Measurements from ENCODE around the gene LRFN4.

Gene LRFN4

DNA sequence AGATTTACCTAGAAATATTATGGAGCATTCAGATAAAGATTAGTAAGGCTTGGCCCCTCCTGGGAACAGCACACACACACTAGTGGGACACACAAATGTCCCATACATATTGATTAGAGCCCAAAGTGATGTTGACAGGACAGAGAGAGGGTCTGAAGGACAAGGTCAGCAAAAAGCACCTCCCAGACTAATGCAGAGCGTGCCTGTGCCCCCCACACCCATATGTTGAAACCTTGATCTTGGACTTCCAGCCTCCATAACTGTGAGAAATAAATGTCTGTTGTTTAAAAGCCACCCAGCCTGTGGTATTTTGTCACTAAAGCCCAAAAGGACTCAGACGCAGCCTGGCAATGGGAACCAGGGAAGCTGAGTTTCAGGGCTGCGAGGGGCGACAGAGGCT, 27.6 kb downstream of the LRFN4 start:
- H3K23ac ChIP-seq (ENCODE audit: low read depth, low read length, poor library complexity): no peak overlapping the region
- H4K91ac ChIP-seq (ENCODE audit: low read depth, low read length, poor library complexity): no peak overlapping the region
- H3K4me1 ChIP-seq (ENCODE audit: control insufficient read depth in 2 of 2, insufficient read depth in 1 of 2, low read depth in 1 of 2, low read length in 2 of 2): peaks cover 14 to 18% of the 10 kb centered on the region in 2 donors
- H3K4ac ChIP-seq (ENCODE audit: low read length): no peak overlapping the region
- H2BK15ac ChIP-seq (ENCODE audit: low read length): no peak overlapping the region
- no peak overlapping the region for H2BK12ac ChIP-seq (ENCODE audit: low read length)
- H4K8ac ChIP-seq (ENCODE audit: low read depth, low read length): no peak overlapping the region
- no peak overlapping the region for H3K14ac ChIP-seq (ENCODE audit: low read length)
- no peak overlapping the region for H2BK120ac ChIP-seq (ENCODE audit: low read depth, low read length)
- H2BK5ac ChIP-seq (ENCODE audit: low read length): no peak overlapping the region
- H3K27ac ChIP-seq (replicated peaks; ENCODE audit: low read length): no peak overlapping the region
- no CpG with 5 or more reads among the region's 4 CpGs for whole genome bisulfite sequencing, 2 donors (ENCODE audit: extremely low coverage in 2 of 2, insufficient read length in 2 of 2, insufficient replicate concordance in 1 of 2)
- no peaks in the 10 kb centered on the region for H3K36me3 ChIP-seq (replicated peaks in 1 of 2; ENCODE audit: control insufficient read depth in 2 of 2, insufficient read depth in 2 of 2, low read length in 2 of 2)
- no peak overlapping the region for H3K18ac ChIP-seq (ENCODE audit: low read length)
- H2AK5ac ChIP-seq (ENCODE audit: low read depth, low read length): no peak overlapping the region
- H3K4me2 ChIP-seq (ENCODE audit: insufficient read depth, low read length, poor library complexity, severe bottlenecking): no peak overlapping the region
- no peak for DNase-seq (ENCODE audit: low spot score)
- no peak overlapping the region for H3K9ac ChIP-seq (ENCODE audit: low read depth, low read length, poor library complexity)
- no peak overlapping the region for H2AFZ ChIP-seq (ENCODE audit: low read length)
- peaks cover 4% of the 10 kb centered on the region for H3K79me1 ChIP-seq (ENCODE audit: low read depth, low read length)
- no peaks in the 10 kb centered on the region for H3K27me3 ChIP-seq (ENCODE audit: control insufficient read depth in 3 of 3, insufficient read depth in 3 of 3, low read depth in 1 of 3, low read length in 3 of 3)
- no peak overlapping the region for H3K4me3 ChIP-seq (ENCODE audit: low read length in 2 of 2)
- H3K9me3 ChIP-seq (replicated peaks in 1 of 2; ENCODE audit: control insufficient read depth in 2 of 2, insufficient read depth in 1 of 2, low read depth in 1 of 2, low read length in 2 of 2): no peaks in the 10 kb centered on the region

DNA sequence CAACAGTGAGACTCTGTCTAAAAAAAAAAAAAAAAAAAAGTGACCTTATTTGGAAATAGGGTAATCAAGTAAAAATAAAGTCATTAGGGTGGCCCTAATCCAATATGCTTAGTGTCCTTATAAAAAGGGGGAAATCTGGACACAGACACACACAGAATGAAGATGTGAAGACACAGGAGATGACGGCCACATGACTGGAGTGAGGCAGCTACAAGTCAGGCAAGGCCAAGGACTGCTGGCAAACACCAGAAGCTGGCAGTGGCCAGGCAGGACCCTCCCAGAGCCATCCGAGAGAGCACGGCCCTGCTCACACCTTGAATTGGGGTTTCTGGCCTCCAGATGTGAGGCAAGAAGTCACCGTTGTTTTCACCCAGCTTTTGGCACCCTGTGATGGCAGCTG, 28.6 kb downstream of the LRFN4 start:
- Histone ChIP-seq H3K4me3 (ENCODE audit: low read length in 2 of 2) (no peak overlapping the region), H3K23ac (ENCODE audit: low read depth, low read length, poor library complexity) (no peak overlapping the region)

DNA sequence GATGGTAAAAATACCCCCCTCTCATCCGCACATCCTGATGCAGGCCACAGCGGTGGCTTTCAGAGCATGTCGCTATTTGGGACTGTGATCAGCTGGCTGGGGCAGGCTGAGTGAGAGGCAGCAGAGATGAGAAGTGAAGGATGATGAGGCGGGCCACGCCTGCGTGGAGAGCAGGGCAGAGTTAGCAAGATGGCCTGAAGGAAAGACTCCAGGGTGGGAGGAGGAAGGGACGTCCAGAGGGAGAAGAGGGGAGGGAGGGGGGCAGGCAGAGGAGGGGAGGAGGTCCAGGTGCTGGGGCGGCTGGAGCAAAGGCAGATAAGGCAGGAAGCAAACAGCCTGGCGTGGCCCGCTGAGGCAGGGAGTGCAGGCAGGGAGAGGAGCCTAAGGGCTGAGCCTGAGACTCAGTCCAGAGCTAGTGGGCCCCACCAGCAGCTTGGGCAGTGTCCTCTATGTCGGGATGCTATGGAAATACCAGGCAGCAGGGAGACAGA, 29.1 kb downstream of the LRFN4 start:
- peak overlapping the region; percentile 56 for H3K4ac ChIP-seq (ENCODE audit: low read length)
- H4K91ac ChIP-seq (ENCODE audit: low read depth, low read length, poor library complexity): no peak overlapping the region
- peak overlapping the region; percentile 69 for H3K23ac ChIP-seq (ENCODE audit: low read depth, low read length, poor library complexity)
- H4K8ac ChIP-seq (ENCODE audit: low read depth, low read length): peak overlapping the region; percentile 89
- no peaks in the 10 kb centered on the region for H3K79me1 ChIP-seq (ENCODE audit: low read depth, low read length)
- peak overlapping the region; percentile 32 for H3K18ac ChIP-seq (ENCODE audit: low read length)
- WGBS, 2 donors (ENCODE audit: extremely low coverage in 2 of 2, insufficient read length in 2 of 2, insufficient replicate concordance in 1 of 2): no CpG with 5 or more reads among the region's 11 CpGs
- no peak overlapping the region for H2BK15ac ChIP-seq (ENCODE audit: low read length)
- no peak overlapping the region for H2BK5ac ChIP-seq (ENCODE audit: low read length)
- peak overlapping the region; percentile 70 for H2AK5ac ChIP-seq (ENCODE audit: low read depth, low read length)
- H3K4me2 ChIP-seq (ENCODE audit: insufficient read depth, low read length, poor library complexity, severe bottlenecking): no peak overlapping the region
- H3K9me3 ChIP-seq (replicated peaks in 1 of 2; ENCODE audit: control insufficient read depth in 2 of 2, insufficient read depth in 1 of 2, low read depth in 1 of 2, low read length in 2 of 2): no peaks in the 10 kb centered on the region
- H3K4me3 ChIP-seq (ENCODE audit: low read length in 2 of 2): no peak overlapping the region
- H3K14ac ChIP-seq (ENCODE audit: low read length): no peak overlapping the region
- H2AFZ ChIP-seq (ENCODE audit: low read length): no peak overlapping the region
- no peak for DNase-seq (ENCODE audit: low spot score)
- peaks cover 11 to 22% of the 10 kb centered on the region in 2 donors for H3K4me1 ChIP-seq (ENCODE audit: control insufficient read depth in 2 of 2, insufficient read depth in 1 of 2, low read depth in 1 of 2, low read length in 2 of 2)
- H3K27ac ChIP-seq (replicated peaks; ENCODE audit: low read length): no peak overlapping the region
- H3K27me3 ChIP-seq (ENCODE audit: control insufficient read depth in 3 of 3, insufficient read depth in 3 of 3, low read depth in 1 of 3, low read length in 3 of 3): no peaks in the 10 kb centered on the region
- H3K9ac ChIP-seq (ENCODE audit: low read depth, low read length, poor library complexity): peak overlapping the region; percentile 45
- no peaks in the 10 kb centered on the region for H3K36me3 ChIP-seq (replicated peaks in 1 of 2; ENCODE audit: control insufficient read depth in 2 of 2, insufficient read depth in 2 of 2, low read length in 2 of 2)
- H2BK120ac ChIP-seq (ENCODE audit: low read depth, low read length): no peak overlapping the region
- no peak overlapping the region for H2BK12ac ChIP-seq (ENCODE audit: low read length)

More for the DNA sequence above, 28.6 kb downstream of the LRFN4 start:
- no CpG with 5 or more reads among the region's 4 CpGs for WGBS, 2 donors (ENCODE audit: extremely low coverage in 2 of 2, insufficient read length in 2 of 2, insufficient replicate concordance in 1 of 2)
- H2BK12ac ChIP-seq (ENCODE audit: low read length): no peak overlapping the region
- no peaks in the 10 kb centered on the region for H3K27me3 ChIP-seq (ENCODE audit: control insufficient read depth in 3 of 3, insufficient read depth in 3 of 3, low read depth in 1 of 3, low read length in 3 of 3)
- H3K36me3 ChIP-seq (replicated peaks in 1 of 2; ENCODE audit: control insufficient read depth in 2 of 2, insufficient read depth in 2 of 2, low read length in 2 of 2): no peaks in the 10 kb centered on the region
- H3K4me1 ChIP-seq (ENCODE audit: control insufficient read depth in 2 of 2, insufficient read depth in 1 of 2, low read depth in 1 of 2, low read length in 2 of 2): peaks cover 12 to 22% of the 10 kb centered on the region in 2 donors
- H2AFZ ChIP-seq (ENCODE audit: low read length): no peak overlapping the region
- H3K4me2 ChIP-seq (ENCODE audit: insufficient read depth, low read length, poor library complexity, severe bottlenecking): no peak overlapping the region
- no peak overlapping the region for H2BK5ac ChIP-seq (ENCODE audit: low read length)
- H3K14ac ChIP-seq (ENCODE audit: low read length): no peak overlapping the region
- no peak overlapping the region for H4K91ac ChIP-seq (ENCODE audit: low read depth, low read length, poor library complexity)
- H3K27ac ChIP-seq (replicated peaks; ENCODE audit: low read length): no peak overlapping the region
- peak overlapping the region; percentile 77 for H3K18ac ChIP-seq (ENCODE audit: low read length)
- H4K8ac ChIP-seq (ENCODE audit: low read depth, low read length): no peak overlapping the region
- H2AK5ac ChIP-seq (ENCODE audit: low read depth, low read length): no peak overlapping the region
- no peak overlapping the region for H2BK120ac ChIP-seq (ENCODE audit: low read depth, low read length)
- DNase-seq (ENCODE audit: low spot score): no peak
- no peak overlapping the region for H2BK15ac ChIP-seq (ENCODE audit: low read length)
- no peak overlapping the region for H3K4ac ChIP-seq (ENCODE audit: low read length)
- no peak overlapping the region for H3K9ac ChIP-seq (ENCODE audit: low read depth, low read length, poor library complexity)
- H3K79me1 ChIP-seq (ENCODE audit: low read depth, low read length): no peaks in the 10 kb centered on the region
- H3K9me3 ChIP-seq (replicated peaks in 1 of 2; ENCODE audit: control insufficient read depth in 2 of 2, insufficient read depth in 1 of 2, low read depth in 1 of 2, low read length in 2 of 2): no peaks in the 10 kb centered on the region

DNA sequence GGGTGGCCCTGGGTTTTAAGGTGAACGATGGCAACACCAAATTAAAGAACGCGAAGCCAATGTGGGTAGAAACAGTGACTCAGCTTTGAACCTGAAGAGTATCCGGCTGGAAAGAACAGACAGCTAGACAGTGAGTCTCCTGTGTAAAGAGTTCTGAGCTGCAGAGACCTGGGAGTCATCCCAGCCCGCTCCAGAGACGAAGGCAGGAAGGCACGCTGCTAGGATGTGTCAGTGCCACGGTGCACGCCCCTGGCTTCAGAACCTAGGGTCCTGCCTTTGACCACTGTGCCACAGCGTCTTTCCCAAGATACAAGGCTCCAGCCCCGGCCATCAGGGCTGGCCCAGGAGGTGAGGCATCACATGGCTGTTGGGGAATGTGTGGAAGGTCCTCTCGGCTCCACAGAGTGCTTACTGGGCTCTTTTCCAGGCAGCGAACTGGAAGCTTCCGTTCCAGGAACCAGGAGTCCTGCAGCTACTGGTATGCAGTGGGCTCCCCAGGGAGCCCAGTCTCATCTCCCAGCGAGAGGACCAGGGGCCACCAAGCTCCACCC, 29.9 kb downstream of the LRFN4 start:
- no peaks in the 10 kb centered on the region for H3K27me3 ChIP-seq (ENCODE audit: control insufficient read depth in 3 of 3, insufficient read depth in 3 of 3, low read depth in 1 of 3, low read length in 3 of 3)
- WGBS, 2 donors (ENCODE audit: extremely low coverage in 2 of 2, insufficient read length in 2 of 2, insufficient replicate concordance in 1 of 2): no CpG with 5 or more reads among the region's 15 CpGs
- no peak overlapping the region for H2AFZ ChIP-seq (ENCODE audit: low read length)
- H3K79me1 ChIP-seq (ENCODE audit: low read depth, low read length): no peaks in the 10 kb centered on the region
- no peak overlapping the region for H3K27ac ChIP-seq (replicated peaks; ENCODE audit: low read length)
- H3K14ac ChIP-seq (ENCODE audit: low read length): no peak overlapping the region
- H4K91ac ChIP-seq (ENCODE audit: low read depth, low read length, poor library complexity): no peak overlapping the region
- peak overlapping the region; percentile 44 for H3K18ac ChIP-seq (ENCODE audit: low read length)
- no peak overlapping the region for H2BK15ac ChIP-seq (ENCODE audit: low read length)
- H3K4me3 ChIP-seq (ENCODE audit: low read length in 2 of 2): no peak overlapping the region
- peak overlapping the region; percentile 92 for H2AK5ac ChIP-seq (ENCODE audit: low read depth, low read length)
- H3K36me3 ChIP-seq (replicated peaks in 1 of 2; ENCODE audit: control insufficient read depth in 2 of 2, insufficient read depth in 2 of 2, low read length in 2 of 2): no peaks in the 10 kb centered on the region
- no peak overlapping the region for H4K8ac ChIP-seq (ENCODE audit: low read depth, low read length)
- no peak overlapping the region for H3K4me2 ChIP-seq (ENCODE audit: insufficient read depth, low read length, poor library complexity, severe bottlenecking)
- H3K23ac ChIP-seq (ENCODE audit: low read depth, low read length, poor library complexity): peak overlapping the region; percentile 65
- H2BK12ac ChIP-seq (ENCODE audit: low read length): no peak overlapping the region
- no peak overlapping the region for H3K4ac ChIP-seq (ENCODE audit: low read length)
- no peak overlapping the region for H2BK5ac ChIP-seq (ENCODE audit: low read length)
- no peak overlapping the region for H2BK120ac ChIP-seq (ENCODE audit: low read depth, low read length)
- DNase-seq (ENCODE audit: low spot score): no peak
- no peaks in the 10 kb centered on the region for H3K9me3 ChIP-seq (replicated peaks in 1 of 2; ENCODE audit: control insufficient read depth in 2 of 2, insufficient read depth in 1 of 2, low read depth in 1 of 2, low read length in 2 of 2)
- no peak overlapping the region for H3K9ac ChIP-seq (ENCODE audit: low read depth, low read length, poor library complexity)
- H3K4me1 ChIP-seq (ENCODE audit: control insufficient read depth in 2 of 2, insufficient read depth in 1 of 2, low read depth in 1 of 2, low read length in 2 of 2): peaks cover 10 to 21% of the 10 kb centered on the region in 2 donors

Measured in neuronal stem cell (in vitro differentiated cells).